SJSA1 (cell line): ENCODE results near the gene DSCAM. TPM values are rescaled to one million over a fixed set of nuclear protein-coding genes. Genes with fewer than 3 reads are reported as not detected.
"Not testable (repeated sequence)": the region's sequence is repeated elsewhere in the genome, so short reads cannot be mapped to it uniquely, and the experiment has no call there.

Experiments used
- DNase-seq, 2 experiments: peaks; one replicate each; pipeline ENCODE4 v3.0.0-alpha.2; 2015 to 2020; ENCODE audit warnings: low spot score in 2 of 2, low read depth in 1 of 2
- H3K27ac ChIP-seq: fragments of 250-450 bp; sonication (Bioruptor Pico); 2 replicates; pipeline ENCODE4 v1.5.1; 2020; ENCODE audit warnings: mild to moderate bottlenecking, moderate library complexity
- H3K27me3 ChIP-seq: fragments of 250-450 bp; sonication (Bioruptor Pico); replicated peaks from 2 replicates; pipeline ENCODE4 v1.5.1; 2020; ENCODE audit warnings: mild to moderate bottlenecking, moderate library complexity
- H3K36me3 ChIP-seq: fragments of 250-450 bp; sonication (Bioruptor Pico); 2 replicates; pipeline ENCODE4 v1.5.1; 2020; ENCODE audit warnings: mild to moderate bottlenecking
- H3K4me1 ChIP-seq: fragments of 250-450 bp; sonication (Bioruptor Pico); replicated peaks from 2 replicates; pipeline ENCODE4 v1.6.1; 2021; ENCODE audit warnings: mild to moderate bottlenecking
- H3K4me3 ChIP-seq: fragments of 250-450 bp; sonication (Bioruptor Pico); 2 replicates; pipeline ENCODE4 v1.5.1; 2020; ENCODE audit warnings: mild to moderate bottlenecking
- H3K9me3 ChIP-seq: fragments of 250-450 bp; sonication (Bioruptor Pico); replicated peaks from 2 replicates; pipeline ENCODE4 v1.5.1; 2020; ENCODE audit warnings: mild to moderate bottlenecking
- total RNA-seq: library from RNA; depleted of rRNA; stranded (reverse); fragments of >200 nt; shearing (Covaris generic); gene quantifications from 2 replicates; pipeline ENCODE4 v1.2.3, GENCODE V29; 2014

Gene DSCAM
- total RNA-seq, 1 experiment from 2014 or later, result not detected

GRCh38 chr21:40282912-40283886 is 563.8 kb downstream of the DSCAM start:
- no peaks in the 10 kb centered on the region for H3K9me3 ChIP-seq
- no peak for DNase-seq
- no peaks in the 10 kb centered on the region for H3K36me3 ChIP-seq
- H3K4me3 ChIP-seq, result no peak overlapping the region
- no peaks in the 10 kb centered on the region for H3K27me3 ChIP-seq
- no peaks in the 10 kb centered on the region for H3K4me1 ChIP-seq
- H3K27ac ChIP-seq, result no peak overlapping the region

- Histone ChIP-seq H3K27me3 (no peaks in the 10 kb centered on the region), H3K27ac (no peak overlapping the region), H3K36me3 (no peaks in the 10 kb centered on the region), H3K4me1 (no peaks in the 10 kb centered on the region), H3K4me3 (no peak overlapping the region), H3K9me3 (no peaks in the 10 kb centered on the region)
- DNase-seq, result no peak
Measured at GRCh38 chr21:40278345-40278744, 568.6 kb downstream of the DSCAM start.

GRCh38 chr21:40276001-40276400 is 571.0 kb downstream of the DSCAM start:
- H3K4me1 ChIP-seq, result no peaks in the 10 kb centered on the region
- no peak for DNase-seq
- H3K9me3 ChIP-seq, result no peaks in the 10 kb centered on the region
- H3K27me3 ChIP-seq, result no peaks in the 10 kb centered on the region
- H3K36me3 ChIP-seq, result no peaks in the 10 kb centered on the region
- no peak overlapping the region for H3K4me3 ChIP-seq
- H3K27ac ChIP-seq, result no peak overlapping the region

GRCh38 chr21:40272037-40272436 is 574.9 kb downstream of the DSCAM start:
- no peaks in the 10 kb centered on the region for H3K27me3 ChIP-seq
- H3K4me3 ChIP-seq, result no peak overlapping the region
- no peaks in the 10 kb centered on the region for H3K9me3 ChIP-seq
- H3K4me1 ChIP-seq, result no peaks in the 10 kb centered on the region
- no peak overlapping the region for H3K27ac ChIP-seq
- DNase-seq, result no peak
- no peaks in the 10 kb centered on the region for H3K36me3 ChIP-seq

- no peak overlapping the region for H3K27ac ChIP-seq
- H3K36me3 ChIP-seq, result no peaks in the 10 kb centered on the region
- no peaks in the 10 kb centered on the region for H3K9me3 ChIP-seq
- H3K4me3 ChIP-seq, result no peak overlapping the region
- H3K27me3 ChIP-seq, result no peaks in the 10 kb centered on the region
- H3K4me1 ChIP-seq, result no peaks in the 10 kb centered on the region
- no peak for DNase-seq
Measured at GRCh38 chr21:40271164-40271563, 575.8 kb downstream of the DSCAM start.

GRCh38 chr21:40270047-40270446 is 576.9 kb downstream of the DSCAM start:
- Histone ChIP-seq H3K27me3 (no peaks in the 10 kb centered on the region), H3K4me1 (no peaks in the 10 kb centered on the region), H3K4me3 (no peak overlapping the region), H3K27ac (no peak overlapping the region), H3K36me3 (no peaks in the 10 kb centered on the region), H3K9me3 (no peaks in the 10 kb centered on the region)
- no peak for DNase-seq

- no peak for DNase-seq
- H3K4me1 ChIP-seq, result no peaks in the 10 kb centered on the region
- no peak overlapping the region for H3K27ac ChIP-seq
- no peaks in the 10 kb centered on the region for H3K36me3 ChIP-seq
- H3K4me3 ChIP-seq, result no peak overlapping the region
- no peaks in the 10 kb centered on the region for H3K9me3 ChIP-seq
- H3K27me3 ChIP-seq, result no peaks in the 10 kb centered on the region
Measured at GRCh38 chr21:40269239-40269638, 577.7 kb downstream of the DSCAM start.

GRCh38 chr21:40258456-40258855 is 588.5 kb downstream of the DSCAM start:
- not testable (repeated sequence) for H3K4me3 ChIP-seq, H3K36me3 ChIP-seq, DNase-seq, H3K27ac ChIP-seq, H3K4me1 ChIP-seq, H3K9me3 ChIP-seq, H3K27me3 ChIP-seq

GRCh38 chr21:40257342-40257741 is 589.6 kb downstream of the DSCAM start:
- no peaks in the 10 kb centered on the region for H3K27me3 ChIP-seq
- H3K4me3 ChIP-seq, result no peak overlapping the region
- no peaks in the 10 kb centered on the region for H3K4me1 ChIP-seq
- no peak for DNase-seq
- H3K36me3 ChIP-seq, result no peaks in the 10 kb centered on the region
- no peaks in the 10 kb centered on the region for H3K9me3 ChIP-seq
- H3K27ac ChIP-seq, result no peak overlapping the region

GRCh38 chr21:40255518-40256444 is 591.2 kb downstream of the DSCAM start:
- Histone ChIP-seq H3K4me1 (no peaks in the 10 kb centered on the region), H3K27ac (no peak overlapping the region), H3K27me3 (no peaks in the 10 kb centered on the region), H3K9me3 (0 out of 2 replicates have a peak, but pooled peaks cover 3% of the 10 kb centered on the region), H3K36me3 (no peaks in the 10 kb centered on the region), H3K4me3 (no peak overlapping the region)
- DNase-seq, result no peak

GRCh38 chr21:40254540-40255465 is 592.2 kb downstream of the DSCAM start:
- DNase-seq, result no peak
- no peak overlapping the region for H3K27ac ChIP-seq
- H3K36me3 ChIP-seq, result no peaks in the 10 kb centered on the region
- H3K4me1 ChIP-seq, result no peaks in the 10 kb centered on the region
- no peak overlapping the region for H3K4me3 ChIP-seq
- H3K9me3 ChIP-seq, result 0 out of 2 replicates have a peak, but pooled peaks cover 3% of the 10 kb centered on the region
- H3K27me3 ChIP-seq, result no peaks in the 10 kb centered on the region

GRCh38 chr21:40253112-40253511 is 593.8 kb downstream of the DSCAM start:
- Histone ChIP-seq H3K27me3 (no peaks in the 10 kb centered on the region), H3K4me3 (no peak overlapping the region), H3K9me3 (0 out of 2 replicates have a peak, but pooled peaks cover 3% of the 10 kb centered on the region), H3K27ac (no peak overlapping the region), H3K4me1 (no peaks in the 10 kb centered on the region), H3K36me3 (no peaks in the 10 kb centered on the region)
- DNase-seq, result no peak
